H1 (cell line): ENCODE data around the gene TTC28. TPM values are rescaled to one million over a fixed set of nuclear protein-coding genes. Genes with fewer than 3 reads are reported as not detected.

Experiments used
- EGR1 ChIP-seq: IDR thresholded peaks from 2 replicates; pipeline ENCODE4 v1.6.1; 2011; ENCODE audit warnings: low read depth, low read length, borderline replicate concordance
- JUND ChIP-seq: IDR thresholded peaks from 2 replicates; pipeline ENCODE4 v1.6.1; 2011; ENCODE audit warnings: mild to moderate bottlenecking, improper control_type of control experiment, low read length
- POLR2A ChIP-seq, 2 experiments: IDR thresholded peaks; 1 replicate in 1 of 2; 2 replicates in 1 of 2; pipeline ENCODE4 v1.6.1; 2011; ENCODE audit warnings: low read depth in 2 of 2, low read length in 2 of 2, mild to moderate bottlenecking in 2 of 2; ENCODE audit errors: control extremely low read depth in 1 of 2
- POLR2AphosphoS5 ChIP-seq: IDR thresholded peaks from 2 replicates; pipeline ENCODE4 v1.6.1; 2011; ENCODE audit warnings: low read depth, low read length
- RFX5 ChIP-seq: IDR thresholded peaks from 2 replicates; pipeline ENCODE4 v1.6.1; 2011; ENCODE audit warnings: low read depth, low read length, improper control_type of control experiment, borderline replicate concordance
- SP1 ChIP-seq: IDR thresholded peaks from 2 replicates; pipeline ENCODE4 v1.6.1; 2011; ENCODE audit warnings: low read depth, low read length
- SRF ChIP-seq: IDR thresholded peaks from 2 replicates; pipeline ENCODE4 v1.6.1; 2011; ENCODE audit warnings: mild to moderate bottlenecking, low read depth, low read length, moderate library complexity
- TAF1 ChIP-seq: IDR thresholded peaks from 2 replicates; pipeline ENCODE4 v1.6.1; 2011; ENCODE audit warnings: mild to moderate bottlenecking, low read depth, low read length
- TAF7 ChIP-seq: optimal IDR thresholded peaks from 2 replicates; pipeline ENCODE3; 2011; ENCODE audit warnings: low read depth, mild to moderate bottlenecking, inconsistent platforms, low read length, moderate library complexity, borderline replicate concordance
- TBP ChIP-seq: IDR thresholded peaks from 2 replicates; pipeline ENCODE4 v1.6.1; 2011; ENCODE audit warnings: low read depth, low read length, improper control_type of control experiment
- polyA plus RNA-seq, 7 experiments: library from polyadenylated mRNA; depleted of rRNA in 3 of 7; stranded (reverse) in 5 of 7; unstranded in 2 of 7; fragments of >200 nt in 5 of 7; fragments of 200-250 nt in 2 of 7; gene quantifications; 1 replicate in 5 of 7; 2 replicates in 1 of 7; 4 replicates in 1 of 7; pipeline versions ENCODE4 v1.2.1 to v1.2.3, GENCODE V29; 2011 to 2013; ENCODE audit warnings: missing spikeins in 2 of 7, mixed read lengths in 2 of 7
- total RNA-seq: library from RNA; stranded (reverse); fragmentation: NEBNext Ultra II Directional; extraction: Animal tissue kit (Norgen Biotek cat#: 25700); gene quantifications from 2 replicates; pipeline ENCODE4 v1.2.1, GENCODE V29; 2021

The TTC28 gene
- total and polyA plus RNA-seq, 2 of the 8 experiments (the other 6 are each of a cell fraction or from before 2014, with no cell fraction given) = 2.6 to 12.6 TPM

DNA sequence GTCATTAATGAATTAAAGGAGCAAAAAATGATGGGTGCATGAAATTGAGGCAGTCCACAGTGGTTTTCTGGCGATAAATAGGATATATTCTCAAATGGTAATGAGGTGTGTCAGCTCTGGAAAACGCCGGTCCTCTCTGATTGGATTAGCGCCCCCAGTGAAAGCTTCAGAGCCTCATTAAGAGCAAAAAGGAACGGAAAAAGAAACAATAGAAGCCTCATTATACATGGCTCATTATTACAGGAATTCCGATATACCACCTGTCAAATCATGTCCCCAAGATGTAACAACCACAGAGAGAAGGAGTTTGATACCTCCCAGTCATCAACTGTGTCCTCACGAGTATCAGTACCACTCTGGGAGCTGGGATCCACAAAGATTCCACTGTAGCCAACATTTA is 584.9 kb downstream of the TTC28 start (continued):
- TF ChIP-seq TAF7 (no peak), JUND (no peak), RFX5 (no peak), POLR2AphosphoS5 (no peak), EGR1 (no peak), POLR2A (IDR thresholded peaks at IDR 0.05; ENCODE audit: control extremely low read depth in 1 of 2, low read depth in 2 of 2, low read length in 2 of 2) (no peak), TBP (no peak), TAF1 (no peak), SP1 (no peak), SRF (no peak)
